OCI-LY1 (cell line): Measurements from ENCODE around the gene SARS1.

ENCODE experiments used
- H2AFZ ChIP-seq: fragments of 200-600 bp; sonication (generic), shearing (Covaris generic); 2 replicates; pipeline ENCODE4 v1.6.0; 2014; ENCODE audit warnings: antibody characterized with exemption, mild to moderate bottlenecking, low read length
- H3F3A ChIP-seq: fragments of 200-600 bp; sonication (generic), shearing (Covaris generic); 2 replicates; pipeline ENCODE4 v1.6.0; 2014; ENCODE audit warnings: mild to moderate bottlenecking, antibody characterized with exemption, low read length, moderate library complexity; ENCODE audit not compliant: insufficient read depth
- H3K27ac ChIP-seq: fragments of 200-600 bp; sonication (generic); 2 replicates; pipeline ENCODE4 v1.5.1; 2014; ENCODE audit warnings: low read length, mixed run types, mild to moderate bottlenecking, low read depth; ENCODE audit not compliant: poor library complexity, severe bottlenecking
- H3K27me3 ChIP-seq: fragments of 200-600 bp; sonication (generic); 2 replicates; pipeline ENCODE4 v1.6.0; 2014; ENCODE audit warnings: antibody characterized with exemption, mild to moderate bottlenecking, low read length, moderate library complexity; ENCODE audit not compliant: insufficient read depth
- H3K36me3 ChIP-seq: fragments of 200-600 bp; sonication (generic); 2 replicates; pipeline ENCODE4 v1.6.1; 2014; ENCODE audit warnings: mild to moderate bottlenecking, antibody characterized with exemption, low read length, moderate library complexity, mixed read lengths; ENCODE audit not compliant: insufficient read depth
- H3K4me1 ChIP-seq: fragments of 200-600 bp; sonication (generic); 2 replicates; pipeline ENCODE4 v1.5.1; 2014; ENCODE audit warnings: mild to moderate bottlenecking, low read length, moderate library complexity; ENCODE audit not compliant: insufficient read depth, severe bottlenecking
- H3K4me2 ChIP-seq: fragments of 200-600 bp; sonication (generic), shearing (Covaris generic); 2 replicates; pipeline ENCODE4 v1.6.1; 2014; ENCODE audit warnings: low read length
- H3K4me3 ChIP-seq: fragments of 200-600 bp; sonication (generic); 2 replicates; pipeline ENCODE4 v1.5.1; 2014; ENCODE audit warnings: low read length, low read depth, mild to moderate bottlenecking, mixed read lengths; ENCODE audit not compliant: poor library complexity, severe bottlenecking
- H3K79me2 ChIP-seq: fragments of 200-600 bp; shearing (Covaris generic); 2 replicates; pipeline ENCODE4 v1.6.1; 2016; ENCODE audit warnings: mixed run types, low read length, mixed read lengths; ENCODE audit not compliant: insufficient read depth
- H3K9ac ChIP-seq: fragments of 200-600 bp; sonication (generic), shearing (Covaris generic); 2 replicates; pipeline ENCODE4 v1.6.1; 2014; ENCODE audit warnings: mild to moderate bottlenecking, low read length, mixed read lengths
- H3K9me2 ChIP-seq: fragments of 200-600 bp; sonication (generic), shearing (Covaris generic); 2 replicates; pipeline ENCODE4 v1.6.1; 2014; ENCODE audit warnings: low read depth, mild to moderate bottlenecking, low read length, mixed read lengths
- H3K9me3 ChIP-seq: fragments of 200-600 bp; shearing (Covaris generic); 2 replicates; pipeline ENCODE4 v1.6.1; 2014; ENCODE audit warnings: low read length, mixed read lengths
- H4K20me1 ChIP-seq: fragments of 200-600 bp; sonication (generic), shearing (Covaris generic); 2 replicates; pipeline ENCODE4 v1.6.0; 2016; ENCODE audit warnings: mild to moderate bottlenecking, low read length; ENCODE audit not compliant: insufficient read depth
- EZH2 ChIP-seq: fragments of 200-600 bp; sonication (generic), shearing (Covaris generic); IDR thresholded peaks from 2 replicates; pipeline ENCODE4 v1.8.0; 2017; ENCODE audit warnings: borderline replicate concordance, mixed run types, mild to moderate bottlenecking, antibody characterized with exemption, low read length, moderate library complexity, mixed read lengths
- TF ChIP-seq, protein P1 (sequence below): fragments of 200-600 bp; sonication (generic), shearing (Covaris generic); IDR thresholded peaks from 2 replicates; pipeline ENCODE4 v1.5.1; 2017; ENCODE audit warnings: mild to moderate bottlenecking, antibody characterized with exemption, low read length, moderate library complexity, mixed read lengths

The SARS1 gene

GRCh38 chr1:109271458-109271857 is 57.7 kb downstream of the SARS1 start:
- H3K36me3 ChIP-seq: no peaks in the 10 kb centered on the region; the same call in 1 of the 2 replicates
- TF ChIP-seq, protein P1, sequence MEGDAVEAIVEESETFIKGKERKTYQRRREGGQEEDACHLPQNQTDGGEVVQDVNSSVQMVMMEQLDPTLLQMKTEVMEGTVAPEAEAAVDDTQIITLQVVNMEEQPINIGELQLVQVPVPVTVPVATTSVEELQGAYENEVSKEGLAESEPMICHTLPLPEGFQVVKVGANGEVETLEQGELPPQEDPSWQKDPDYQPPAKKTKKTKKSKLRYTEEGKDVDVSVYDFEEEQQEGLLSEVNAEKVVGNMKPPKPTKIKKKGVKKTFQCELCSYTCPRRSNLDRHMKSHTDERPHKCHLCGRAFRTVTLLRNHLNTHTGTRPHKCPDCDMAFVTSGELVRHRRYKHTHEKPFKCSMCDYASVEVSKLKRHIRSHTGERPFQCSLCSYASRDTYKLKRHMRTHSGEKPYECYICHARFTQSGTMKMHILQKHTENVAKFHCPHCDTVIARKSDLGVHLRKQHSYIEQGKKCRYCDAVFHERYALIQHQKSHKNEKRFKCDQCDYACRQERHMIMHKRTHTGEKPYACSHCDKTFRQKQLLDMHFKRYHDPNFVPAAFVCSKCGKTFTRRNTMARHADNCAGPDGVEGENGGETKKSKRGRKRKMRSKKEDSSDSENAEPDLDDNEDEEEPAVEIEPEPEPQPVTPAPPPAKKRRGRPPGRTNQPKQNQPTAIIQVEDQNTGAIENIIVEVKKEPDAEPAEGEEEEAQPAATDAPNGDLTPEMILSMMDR: no peak
- no peak for TF ChIP-seq EZH2

GRCh38 chr1:109272021-109272799 is 58.5 kb downstream of the SARS1 start:
- Histone ChIP-seq H3K4me1 (no peaks in the 10 kb centered on the region), H3K9ac (no peak overlapping the region), H3K9me2 (no peaks in the 10 kb centered on the region), H3F3A (no peaks in the 10 kb centered on the region), H3K9me3 (no peaks in the 10 kb centered on the region), H3K27me3 (peaks cover 10% of the 10 kb centered on the region; the same call in 1 of the 2 replicates), H2AFZ (no peak overlapping the region), H3K79me2 (no peaks in the 10 kb centered on the region), H3K4me3 (no peak overlapping the region), H3K27ac (no peak overlapping the region), H3K36me3 (no peaks in the 10 kb centered on the region; the same call in 1 of the 2 replicates), H4K20me1 (no peaks in the 10 kb centered on the region), H3K4me2 (no peak overlapping the region)
- TF ChIP-seq, protein P1: no peak

More at GRCh38 chr1:109271458-109271857, 57.7 kb downstream of the SARS1 start:
- H4K20me1 ChIP-seq: no peaks in the 10 kb centered on the region
- no peaks in the 10 kb centered on the region for H3F3A ChIP-seq
- no peak overlapping the region for H2AFZ ChIP-seq
- no peaks in the 10 kb centered on the region for H3K4me1 ChIP-seq
- no peaks in the 10 kb centered on the region for H3K9me2 ChIP-seq
- peaks cover 10% of the 10 kb centered on the region; the same call in 1 of the 2 replicates for H3K27me3 ChIP-seq
- H3K4me2 ChIP-seq: no peak overlapping the region
- no peaks in the 10 kb centered on the region for H3K9me3 ChIP-seq
- no peak overlapping the region for H3K27ac ChIP-seq
- no peaks in the 10 kb centered on the region for H3K79me2 ChIP-seq
- H3K9ac ChIP-seq: no peak overlapping the region
- H3K4me3 ChIP-seq: no peak overlapping the region

DNA sequence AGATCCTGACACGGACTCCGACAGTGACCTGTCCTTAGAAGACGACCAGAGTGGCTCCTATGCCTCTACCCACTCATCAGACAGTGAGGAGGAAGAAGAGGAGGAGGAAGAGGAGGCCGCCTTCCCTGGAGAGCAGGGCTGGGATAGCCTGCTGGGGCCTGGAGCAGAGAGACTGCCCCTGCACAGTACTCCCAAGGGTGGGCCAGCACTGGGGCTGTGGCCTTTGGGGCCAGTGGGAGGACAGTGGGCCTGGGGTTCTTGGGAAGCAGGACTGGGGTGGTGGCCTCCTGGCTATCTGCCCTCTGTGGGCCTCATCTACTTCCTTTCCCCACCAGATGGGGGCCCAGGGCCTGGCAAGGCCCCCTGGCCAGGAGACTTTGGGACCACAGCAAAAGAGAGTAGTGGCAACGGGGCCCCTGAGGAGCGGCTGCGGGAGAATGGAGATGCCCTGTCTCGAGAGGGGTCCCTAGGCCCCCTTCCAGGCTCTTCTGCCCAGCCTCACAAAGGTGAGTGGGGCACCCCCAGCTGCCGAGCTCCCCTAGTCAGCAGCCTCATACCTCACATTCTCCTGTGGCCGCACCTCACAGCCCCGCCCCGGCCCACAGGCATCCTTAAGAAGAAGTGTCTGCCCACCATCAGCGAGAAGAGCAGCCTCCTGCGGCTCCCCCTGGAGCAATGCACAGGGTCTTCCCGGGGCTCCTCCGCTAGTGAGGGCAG is 59.3 kb downstream of the SARS1 start:
- TF ChIP-seq, protein P1: no peak
- no peak for TF ChIP-seq EZH2
- H3K4me1 ChIP-seq: no peaks in the 10 kb centered on the region
- no peaks in the 10 kb centered on the region for H3K9me3 ChIP-seq
- no peaks in the 10 kb centered on the region; the same call in 1 of the 2 replicates for H3K36me3 ChIP-seq
- H4K20me1 ChIP-seq: no peaks in the 10 kb centered on the region
- H3K27ac ChIP-seq: no peak overlapping the region
- peaks cover 10% of the 10 kb centered on the region; the same call in 1 of the 2 replicates for H3K27me3 ChIP-seq
- H3K9me2 ChIP-seq: no peaks in the 10 kb centered on the region
- no peak overlapping the region for H3K4me3 ChIP-seq
- no peak overlapping the region for H3K9ac ChIP-seq
- H3K4me2 ChIP-seq: no peak overlapping the region
- H2AFZ ChIP-seq: no peak overlapping the region
- H3K79me2 ChIP-seq: no peaks in the 10 kb centered on the region
- H3F3A ChIP-seq: no peaks in the 10 kb centered on the region
